HuH-7 (cell line): ENCODE measurements around the gene CORO2B.

Experiments used
- DNase-seq: peaks from one replicate; pipeline ENCODE4 v3.0.0; 2011; ENCODE audit warnings: low spot score

CORO2B gene

DNA sequence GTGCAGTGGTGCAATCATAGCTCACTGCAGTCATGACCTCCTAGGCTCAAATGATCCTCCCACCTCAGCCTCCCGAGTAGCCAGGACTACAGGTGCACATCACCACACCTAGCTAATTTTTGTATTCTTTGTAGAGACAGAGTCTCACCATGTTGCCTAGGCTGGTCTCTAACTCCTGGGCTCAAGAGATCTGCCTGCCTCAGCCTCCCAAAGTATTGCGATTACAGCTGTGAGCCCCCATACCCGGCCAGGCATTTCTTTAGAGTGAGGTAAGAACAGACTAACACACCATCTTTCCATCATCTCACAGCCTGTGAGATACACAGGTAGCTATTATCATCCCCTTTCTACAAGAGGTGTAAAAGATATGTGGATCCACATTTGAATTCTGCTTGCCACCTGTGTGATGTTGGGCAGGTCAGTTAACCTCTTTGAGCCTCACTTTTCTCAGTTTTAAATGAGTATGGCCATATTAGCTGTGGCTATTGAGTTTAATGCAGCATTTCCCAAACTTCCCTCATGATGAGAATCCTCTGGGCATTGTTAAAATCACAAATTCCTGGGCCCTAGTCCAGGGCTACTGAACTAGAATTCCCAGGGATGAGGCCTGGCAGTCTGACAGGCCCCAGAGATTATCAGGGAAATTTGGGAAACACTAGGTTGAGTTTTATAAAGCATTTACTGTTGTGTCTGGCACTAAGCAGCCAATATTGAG lies 195.9 kb downstream of the CORO2B start:
- DNase-seq: no peak

DNA sequence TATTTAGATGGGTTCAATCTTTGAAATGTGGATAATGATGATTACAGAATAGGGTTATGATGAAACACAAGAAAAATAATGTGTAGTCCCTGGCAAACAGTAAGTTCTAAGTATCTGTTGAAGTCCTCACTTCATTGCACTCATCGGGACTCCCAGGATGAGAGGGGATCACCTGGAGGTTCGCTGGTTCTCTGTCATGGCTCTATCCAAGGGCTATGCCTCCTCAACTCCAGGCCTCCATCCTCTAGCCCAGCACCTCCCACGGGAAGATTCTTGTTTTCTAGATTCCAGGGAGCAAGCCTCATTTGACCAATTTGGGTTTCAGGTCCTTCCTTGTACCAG lies 196.4 kb downstream of the CORO2B start:
- DNase-seq: no peak

GRCh38 chr15:68775671-68776476 lies 197.1 kb downstream of the CORO2B start:
- DNase-seq: no peak

GRCh38 chr15:68776477-68777270 lies 197.9 kb downstream of the CORO2B start:
- no peak for DNase-seq
